ENCODE results near the gene MRPS2. TPM values are rescaled to one million over a fixed set of nuclear protein-coding genes. Genes with fewer than 3 reads are reported as not detected.

MRPS2 gene
- total and polyA plus RNA-seq, 10 of the 15 experiments (the other 5 are each of a cell fraction or from before 2014, with no cell fraction given), result 3.3 to 103 (median 69.5) TPM

- WGBS (ENCODE audit: insufficient coverage, insufficient replicate concordance, low lambda C conversion rate, missing lambda C conversion rate), result 18% methylated on average over 16 of the region's 21 CpGs
- in situ Hi-C loops (cut with MboI), result no loop called here
- RAD21 ChIA-PET (ENCODE audit: unreplicated experiment), result no interaction called here
Observed at GRCh38 chr9:135523521-135524129, 23.1 kb downstream of the MRPS2 start.

More at GRCh38 chr9:135523521-135524129, 23.1 kb downstream of the MRPS2 start:
- Histone ChIP-seq H3K27me3 (replicated peaks in 1 of 2; ENCODE audit: control insufficient read depth in 2 of 2, insufficient read depth in 2 of 2, low read length in 1 of 2) (no peaks in the 10 kb centered on the region), H3K27ac (ENCODE audit: control insufficient read depth, insufficient read depth) (no peak overlapping the region), H2AFZ (ENCODE audit: control insufficient read depth, low read depth, low read length) (no peak overlapping the region), H3K4me2 (ENCODE audit: control insufficient read depth, insufficient read depth) (no peak overlapping the region), H4K20me1 (ENCODE audit: control insufficient read depth, insufficient read depth) (no peaks in the 10 kb centered on the region), H3K9ac (ENCODE audit: control insufficient read depth, insufficient read depth, low read length) (no peak overlapping the region), H3K36me3 (ENCODE audit: control insufficient read depth in 2 of 2, insufficient read depth in 2 of 2, low read length in 1 of 2) (no peaks in the 10 kb centered on the region), H3K9me3 (replicated peaks; ENCODE audit: control insufficient read depth, insufficient read depth, low read length) (no peaks in the 10 kb centered on the region), H3K79me2 (ENCODE audit: control insufficient read depth, insufficient read depth, low read length) (no peaks in the 10 kb centered on the region), H3K4me3 (no peak overlapping the region), H3K4me1 (ENCODE audit: control insufficient read depth, insufficient read depth, low read length) (no peaks in the 10 kb centered on the region)
- intact Hi-C loops (cut with micrococcal nuclease; ENCODE audit: unreplicated experiment), result no loop called here
- no peak for DNase-seq (ENCODE audit: low read depth, low spot score)
- TF ChIP-seq CHD4 (IDR thresholded peaks at IDR 0.05), result no peak
- TF ChIP-seq FOXM1 (IDR thresholded peaks at IDR 0.05; ENCODE audit: low read depth, low read length), result no peak
- TF ChIP-seq RUNX3 (IDR thresholded peaks at IDR 0.05; ENCODE audit: low read length), result no peak
- no peak for TF ChIP-seq SMAD5 (IDR thresholded peaks at IDR 0.05; ENCODE audit: low read depth)
- no peak for TF ChIP-seq ZNF207 (IDR thresholded peaks at IDR 0.05; ENCODE audit: borderline replicate concordance)
- no peak for TF ChIP-seq TBL1XR1 (IDR thresholded peaks at IDR 0.05; ENCODE audit: low read depth, low read length)
- TF ChIP-seq ZNF592 (IDR thresholded peaks at IDR 0.05), result no peak
- TF ChIP-seq RB1 (IDR thresholded peaks at IDR 0.05; ENCODE audit: borderline replicate concordance), result no peak
- TF ChIP-seq MTA3 (IDR thresholded peaks at IDR 0.05; ENCODE audit: borderline replicate concordance, low read length), result no peak
- no peak for ATAC-seq
- no TSS peak for BruUV-seq (replicated peaks)
- no peak for FAIRE-seq
- CTCF ChIA-PET, result no interaction called here
- POLR2A ChIA-PET, result interaction anchor here (0.6 kb wide), 1 partner anchor 335 kb away, joined by 8 read pairs; no protein-coding TSS in a partner anchor
- SMC1A ChIA-PET (ENCODE audit: uncharacterized antibody, unreplicated experiment), result no interaction called here

Data from GM12878 (cell line).